NT2/D1 (cell line): ENCODE measurements around the gene PHOSPHO1.

Experiments
- DNase-seq: peaks from one replicate; pipeline ENCODE4 v3.0.0-alpha.2; 2011; ENCODE audit warnings: low read depth, low spot score
- H3K27me3 ChIP-seq: 2 replicates; pipeline ENCODE4 v1.6.0; 2011; ENCODE audit warnings: mild to moderate bottlenecking; ENCODE audit not compliant: insufficient read length, insufficient read depth
- H3K36me3 ChIP-seq: 2 replicates; pipeline ENCODE4 v1.6.1; 2011; ENCODE audit warnings: mild to moderate bottlenecking, low read length, mixed read lengths; ENCODE audit not compliant: insufficient read depth, insufficient read length
- H3K4me1 ChIP-seq: 2 replicates; pipeline ENCODE4 v1.5.1; 2011; ENCODE audit not compliant: insufficient read depth, insufficient read length
- H3K4me3 ChIP-seq: 2 replicates; pipeline ENCODE4 v1.5.1; 2011; ENCODE audit warnings: low read depth; ENCODE audit not compliant: insufficient read length
- H3K9ac ChIP-seq: 2 replicates; pipeline ENCODE4 v1.6.0; 2011; ENCODE audit warnings: low read depth; ENCODE audit not compliant: insufficient read length
- H3K9me3 ChIP-seq: 2 replicates; pipeline ENCODE4 v1.5.1; 2011; ENCODE audit warnings: mild to moderate bottlenecking, low read length; ENCODE audit not compliant: insufficient read depth
- SUZ12 ChIP-seq: IDR thresholded peaks from 2 replicates; pipeline ENCODE4 v1.6.1; 2011; ENCODE audit not compliant: insufficient read length, insufficient read depth; ENCODE audit errors: extremely low read depth
- YY1 ChIP-seq: IDR thresholded peaks from 2 replicates; pipeline ENCODE4 v1.6.1; 2011; ENCODE audit not compliant: insufficient read length, insufficient read depth
- ZNF274 ChIP-seq: IDR thresholded peaks from 2 replicates; pipeline ENCODE4 v1.6.1; 2011; ENCODE audit warnings: mild to moderate bottlenecking, low read depth, low read length

PHOSPHO1 gene

DNA sequence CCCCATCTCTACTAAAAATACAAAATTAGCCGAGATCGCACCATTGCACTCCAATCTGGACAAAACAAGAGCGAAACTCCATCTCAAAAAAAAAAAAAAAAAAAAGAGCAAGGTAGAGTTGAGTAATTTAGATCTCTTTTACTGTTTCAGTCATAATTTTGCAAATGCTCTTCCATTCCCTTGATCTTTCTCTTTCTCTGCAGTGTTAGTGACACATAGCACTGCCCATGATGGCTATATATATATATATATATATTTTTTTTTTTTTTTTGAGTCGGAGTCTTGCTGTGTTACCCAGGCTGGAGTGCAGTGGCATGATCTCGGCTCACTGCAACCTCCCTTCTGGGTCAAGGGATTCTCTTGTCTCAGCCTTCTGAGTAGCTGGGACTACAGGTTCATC is 12.2 kb upstream of the PHOSPHO1 start:
- H3K9ac ChIP-seq, result no peak overlapping the region
- no peak for TF ChIP-seq SUZ12
- TF ChIP-seq YY1, result no peak
- no peak for TF ChIP-seq ZNF274
- no peaks in the 10 kb centered on the region for H3K27me3 ChIP-seq
- no peak overlapping the region for H3K4me3 ChIP-seq
- no peak for DNase-seq
- H3K36me3 ChIP-seq, result no peaks in the 10 kb centered on the region
- no peaks in the 10 kb centered on the region for H3K9me3 ChIP-seq
- peaks cover 2% of the 10 kb centered on the region for H3K4me1 ChIP-seq

DNA sequence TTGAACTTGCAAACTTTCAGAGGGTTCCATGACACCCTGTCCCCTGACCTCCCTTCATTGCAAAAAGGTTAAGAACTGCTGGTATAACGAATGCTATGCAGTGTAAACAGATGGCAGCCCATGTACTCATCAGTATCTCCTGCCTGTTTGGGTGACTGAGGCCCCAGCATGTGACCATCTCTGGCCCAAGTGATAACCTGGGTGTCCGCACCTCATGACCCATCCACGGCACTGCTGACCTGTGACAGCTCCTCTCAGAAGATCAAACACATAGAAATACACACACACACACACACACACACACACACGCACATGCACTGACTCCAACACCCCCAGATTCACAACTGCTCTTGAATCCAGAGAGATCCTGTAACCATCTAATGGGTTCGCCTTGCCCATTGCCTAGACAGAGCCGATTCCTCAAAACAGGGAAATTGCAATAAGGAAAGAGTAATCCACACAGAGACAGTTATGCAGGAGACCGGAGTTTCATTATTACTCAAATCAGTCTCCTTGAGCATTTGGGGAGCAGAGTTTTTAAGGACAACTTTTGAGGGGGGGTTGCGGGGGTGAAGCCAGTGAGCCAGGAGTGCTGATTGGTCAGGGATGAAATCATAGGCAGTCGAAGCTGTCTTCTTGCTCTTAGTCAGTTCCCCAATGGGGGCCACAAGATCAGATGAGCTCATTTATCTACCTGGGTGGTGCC is 11.3 kb upstream of the PHOSPHO1 start:
- Histone ChIP-seq H3K27me3 (no peaks in the 10 kb centered on the region), H3K9me3 (no peaks in the 10 kb centered on the region), H3K9ac (no peak overlapping the region), H3K4me1 (peaks cover 2% of the 10 kb centered on the region), H3K4me3 (no peak overlapping the region), H3K36me3 (no peaks in the 10 kb centered on the region)
- no peak for DNase-seq
- no peak for TF ChIP-seq ZNF274
- no peak for TF ChIP-seq SUZ12
- no peak for TF ChIP-seq YY1

DNA sequence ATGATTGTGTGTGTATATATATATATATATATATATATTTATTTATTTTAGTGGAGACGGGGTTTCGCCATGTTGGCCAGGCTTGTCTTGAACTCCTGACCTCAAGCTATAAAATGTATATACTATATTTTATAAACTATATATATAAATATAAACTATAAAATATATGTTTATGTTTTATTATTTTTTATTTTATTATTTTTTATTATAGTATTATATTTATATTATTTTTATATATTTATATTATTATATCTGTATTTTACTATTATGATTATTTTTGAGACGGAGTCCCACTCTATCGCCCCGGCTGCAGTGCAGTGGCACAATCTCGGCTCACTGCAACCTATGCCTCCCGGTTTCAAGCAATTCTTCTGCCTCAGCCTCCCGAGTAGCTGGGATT is 10.5 kb upstream of the PHOSPHO1 start:
- H3K27me3 ChIP-seq, result no peaks in the 10 kb centered on the region
- peaks cover 2% of the 10 kb centered on the region for H3K4me1 ChIP-seq
- no peak for TF ChIP-seq SUZ12
- TF ChIP-seq YY1, result no peak
- no peak for TF ChIP-seq ZNF274
- no peak for DNase-seq
- H3K9me3 ChIP-seq, result no peaks in the 10 kb centered on the region
- no peak overlapping the region for H3K9ac ChIP-seq
- H3K36me3 ChIP-seq, result no peaks in the 10 kb centered on the region
- no peak overlapping the region for H3K4me3 ChIP-seq

DNA sequence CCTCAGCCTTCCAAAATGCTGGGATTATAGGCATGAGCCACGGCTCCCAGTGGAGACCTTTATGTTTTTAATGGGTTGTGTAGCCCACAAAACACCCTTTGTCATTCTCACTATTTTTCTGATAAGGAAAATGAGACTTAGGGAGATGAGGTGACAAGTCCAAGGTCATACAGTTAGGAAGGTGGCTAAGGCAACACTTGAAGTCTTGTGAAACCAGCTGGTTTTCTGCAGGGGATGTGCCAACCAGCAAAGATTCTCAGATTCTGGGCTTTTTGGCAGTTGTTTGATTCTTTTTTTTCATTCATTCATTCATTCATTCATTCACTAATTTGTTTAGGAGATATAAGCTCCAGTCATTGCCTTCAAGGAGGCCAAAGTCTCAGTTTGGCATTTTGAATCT is 10.0 kb upstream of the PHOSPHO1 start:
- DNase-seq, result no peak
- H3K27me3 ChIP-seq, result no peaks in the 10 kb centered on the region
- H3K9ac ChIP-seq, result no peak overlapping the region
- H3K4me3 ChIP-seq, result no peak overlapping the region
- H3K9me3 ChIP-seq, result no peaks in the 10 kb centered on the region
- H3K36me3 ChIP-seq, result no peaks in the 10 kb centered on the region
- peaks cover 6% of the 10 kb centered on the region for H3K4me1 ChIP-seq
- TF ChIP-seq SUZ12, result no peak

DNA sequence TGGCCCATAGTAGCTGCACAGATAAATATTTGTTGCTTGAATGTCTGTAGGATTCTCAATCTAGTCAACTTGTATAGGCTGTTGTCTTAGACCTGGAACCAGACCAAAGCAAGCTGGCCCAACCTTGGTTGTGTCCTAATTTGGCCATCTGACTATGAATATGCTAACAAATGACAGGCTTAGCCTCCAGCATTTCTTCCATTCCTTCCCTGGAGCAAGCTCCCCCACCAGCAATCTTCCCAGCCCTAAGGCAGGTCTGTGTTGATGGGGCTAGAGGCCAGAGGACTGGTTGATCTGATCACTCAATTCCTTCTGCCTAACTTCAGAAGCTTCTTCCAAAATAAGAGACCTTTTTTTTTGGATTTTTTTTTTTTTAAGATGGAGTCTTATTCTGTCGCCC is 9.4 kb upstream of the PHOSPHO1 start:
- Histone ChIP-seq H3K9ac (no peak overlapping the region), H3K4me3 (no peak overlapping the region), H3K9me3 (no peaks in the 10 kb centered on the region), H3K36me3 (no peaks in the 10 kb centered on the region), H3K27me3 (no peaks in the 10 kb centered on the region), H3K4me1 (peaks cover 9% of the 10 kb centered on the region)
- DNase-seq, result no peak
- TF ChIP-seq YY1 (no peak), SUZ12 (no peak), ZNF274 (no peak)

DNA sequence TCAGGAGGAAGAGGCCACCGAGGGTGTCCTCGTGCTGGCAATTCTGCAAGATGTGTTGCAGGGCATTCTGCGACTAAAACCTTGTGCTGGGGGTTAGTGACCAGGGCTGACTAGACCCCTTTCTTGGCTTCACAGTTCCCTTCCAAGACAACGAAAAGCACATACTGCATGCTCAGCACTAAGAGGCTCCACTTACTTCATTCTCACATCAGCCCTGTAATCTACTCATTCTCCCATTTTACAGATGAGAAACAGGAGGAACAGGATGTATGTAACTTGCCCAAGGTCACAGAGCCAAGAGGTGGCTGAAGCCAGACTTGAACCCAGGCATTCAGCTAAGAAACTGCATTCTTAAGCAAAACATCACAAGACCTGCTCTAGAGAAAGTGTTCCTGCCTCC is 5.3 kb upstream of the PHOSPHO1 start:
- no peak for TF ChIP-seq YY1
- no peak for TF ChIP-seq SUZ12
- TF ChIP-seq ZNF274, result no peak
- Histone ChIP-seq H3K27me3 (peaks cover 11% of the 10 kb centered on the region), H3K9me3 (no peaks in the 10 kb centered on the region), H3K4me1 (peaks cover 11% of the 10 kb centered on the region), H3K9ac (no peak overlapping the region), H3K4me3 (no peak overlapping the region), H3K36me3 (no peaks in the 10 kb centered on the region)
- no peak for DNase-seq

DNA sequence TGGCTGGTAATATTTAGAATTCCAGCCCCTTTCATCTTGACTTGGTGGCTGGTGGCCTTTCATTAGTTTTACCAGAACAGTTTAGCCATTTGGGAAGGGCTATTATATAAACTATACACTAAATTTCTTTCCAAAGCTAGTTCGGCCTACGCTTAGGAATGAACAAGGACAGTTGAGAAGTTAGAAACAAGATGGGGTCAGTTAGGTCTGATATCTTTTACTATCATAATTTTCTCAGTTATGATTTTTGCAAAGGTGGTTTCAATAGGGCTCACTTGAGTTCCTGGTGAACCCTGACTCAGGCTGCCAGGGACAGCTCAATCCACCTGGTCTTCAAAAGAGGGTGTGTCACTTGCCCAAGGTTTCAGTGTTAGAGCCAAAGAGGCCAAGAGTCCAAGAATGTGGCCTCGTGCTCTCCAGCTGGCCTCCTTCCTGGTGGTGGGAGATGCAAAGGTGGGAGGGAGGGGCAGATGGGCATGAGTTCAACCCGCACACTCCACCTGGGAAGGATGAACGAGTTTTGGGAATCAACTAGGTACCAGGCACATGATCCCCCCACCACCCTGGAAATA is 4.0 kb upstream of the PHOSPHO1 start:
- no peak for DNase-seq
- peaks cover 22% of the 10 kb centered on the region for H3K27me3 ChIP-seq
- no peak for TF ChIP-seq YY1
- no peak for TF ChIP-seq SUZ12
- TF ChIP-seq ZNF274, result no peak
- no peak overlapping the region for H3K9ac ChIP-seq
- H3K4me3 ChIP-seq, result no peak overlapping the region
- no peaks in the 10 kb centered on the region for H3K9me3 ChIP-seq
- H3K36me3 ChIP-seq, result no peaks in the 10 kb centered on the region
- peaks cover 11% of the 10 kb centered on the region for H3K4me1 ChIP-seq
